ENCODE measurements around the gene RNF180. TPM values are rescaled to one million over a fixed set of nuclear protein-coding genes. Genes with fewer than 3 reads are reported as not detected.

RNF180 gene
- total and polyA plus RNA-seq, 2 of the 8 experiments (the other 6 are each of a cell fraction or from before 2014, with no cell fraction given) = 0.39 to 2.3 TPM

DNA sequence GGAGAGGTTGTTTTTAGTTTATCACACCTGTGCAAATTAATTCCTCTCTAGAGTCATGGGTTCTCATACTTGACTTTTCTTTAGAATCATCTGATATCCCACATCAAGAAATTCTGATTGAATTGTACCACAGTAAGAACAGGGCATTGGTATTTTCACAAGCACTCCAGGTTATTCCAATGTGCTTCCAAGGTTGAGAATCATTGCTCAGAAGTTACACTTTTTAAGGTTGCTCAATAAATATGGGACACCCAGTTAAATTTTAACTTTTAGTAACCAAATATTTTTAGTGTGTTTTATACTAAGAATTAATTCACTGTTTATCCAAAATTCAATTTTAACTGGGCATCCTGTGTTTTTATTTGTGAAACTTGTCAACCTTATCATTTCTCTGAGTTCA, 2.5 kb upstream of the RNF180 start:
- no peaks in the 10 kb centered on the region for H3K9me3 ChIP-seq (ENCODE audit: insufficient read depth in 2 of 2, low read depth in 1 of 2, low read length in 1 of 2)
- CTCF ChIA-PET (ENCODE audit: partially characterized antibody) = interaction anchor here (2.0 to 2.7 kb wide), 2 partner anchors 13 to 15 kb away, joined by 4 to 8 read pairs; no protein-coding TSS in a partner anchor
- TF ChIP-seq ASH2L (IDR thresholded peaks at IDR 0.05; ENCODE audit: low read length) (no peak), ATF2 (IDR thresholded peaks at IDR 0.05; ENCODE audit: low read length) (no peak), EP300 (IDR thresholded peaks at IDR 0.05; ENCODE audit: borderline replicate concordance in 1 of 2, low read depth in 2 of 2, low read length in 2 of 2) (no peak), POLR2AphosphoS5 (IDR thresholded peaks at IDR 0.05; ENCODE audit: low read depth, low read length) (no peak), TCF12 (IDR thresholded peaks at IDR 0.05; ENCODE audit: low read depth, low read length) (no peak), RFX5 (IDR thresholded peaks at IDR 0.05; ENCODE audit: borderline replicate concordance, low read depth, low read length) (no peak), SP4 (IDR thresholded peaks at IDR 0.05; ENCODE audit: low read length) (no peak), CBX5 (IDR thresholded peaks at IDR 0.05; ENCODE audit: low read depth, low read length) (no peak), SIRT6 (IDR thresholded peaks at IDR 0.05; ENCODE audit: low read length) (no peak), YY1 (IDR thresholded peaks at IDR 0.05; ENCODE audit: low read depth, low read length) (no peak), SP2 (IDR thresholded peaks at IDR 0.05; ENCODE audit: low read length) (no peak), FOSL1 (IDR thresholded peaks at IDR 0.05; ENCODE audit: insufficient read depth, low read depth, low read length) (no peak), RAD21 (IDR thresholded peaks at IDR 0.05 in 1 of 2, conservative IDR thresholded peaks at IDR 0.05 in 1 of 2; ENCODE audit: low read depth in 2 of 2, low read length in 2 of 2) (no peak), CTBP2 (IDR thresholded peaks at IDR 0.05; ENCODE audit: borderline replicate concordance, insufficient read depth, insufficient read length, low read length) (no peak)

More for the DNA sequence above, 2.5 kb upstream of the RNF180 start:
- no peak overlapping the region for H2AFZ ChIP-seq (ENCODE audit: low read length)
- no peak overlapping the region for H2BK20ac ChIP-seq (ENCODE audit: low read length)
- H3K36me3 ChIP-seq (ENCODE audit: control insufficient read depth in 2 of 4, insufficient read depth in 4 of 4, low read length in 3 of 4) = no peaks in the 10 kb centered on the region
- H4K8ac ChIP-seq (ENCODE audit: extremely low read depth, insufficient read depth, low read length) = no peak overlapping the region
- no peaks in the 10 kb centered on the region for H3K79me1 ChIP-seq (ENCODE audit: low read depth, low read length)
- DNase-seq (ENCODE audit: low read depth in 1 of 2, low spot score in 2 of 2) (no peak), FAIRE-seq (no peak)
- H3K56ac ChIP-seq (replicated peaks; ENCODE audit: insufficient read length, low read depth, low read length) = no peak overlapping the region
- peaks cover 3% of the 10 kb centered on the region; the same call in 1 of the 2 replicates for H3K23me2 ChIP-seq (ENCODE audit: low read depth, low read length)
- no peaks in the 10 kb centered on the region for H4K20me1 ChIP-seq (replicated peaks in 1 of 2; ENCODE audit: control insufficient read depth in 1 of 2, insufficient read depth in 2 of 2, low read length in 2 of 2)
- no peak overlapping the region for H2BK5ac ChIP-seq (ENCODE audit: low read depth, low read length)
- no peak overlapping the region for H3K27ac ChIP-seq (ENCODE audit: low read depth, low read length)
- no peaks in the 10 kb centered on the region for H3K79me2 ChIP-seq (ENCODE audit: control insufficient read depth in 1 of 2, insufficient read depth in 2 of 2, low read length in 2 of 2)
- POLR2A ChIA-PET (ENCODE audit: partially characterized antibody) = no interaction called here
- H2BK15ac ChIP-seq (ENCODE audit: low read length) = no peak overlapping the region
- H3K14ac ChIP-seq (ENCODE audit: insufficient read length) = no peak overlapping the region
- H4K5ac ChIP-seq (ENCODE audit: insufficient read length, low read depth, low read length) = no peak overlapping the region
- no peak overlapping the region for H3K9ac ChIP-seq (replicated peaks in 1 of 4; ENCODE audit: extremely low read depth in 1 of 4, low read depth in 3 of 4, low read length in 3 of 4)
- no peak overlapping the region for H3K4ac ChIP-seq (replicated peaks; ENCODE audit: insufficient read length, low read depth, low read length)
- H3K4me1 ChIP-seq (replicated peaks in 1 of 4; ENCODE audit: control insufficient read depth in 3 of 4, insufficient read depth in 4 of 4, low read length in 3 of 4) = no peaks in the 10 kb centered on the region; a peak in 2 of 7 replicates
- no peak overlapping the region for H4K91ac ChIP-seq (replicated peaks; ENCODE audit: insufficient read length, low read length)
- H3K4me3 ChIP-seq (ENCODE audit: extremely low read depth in 1 of 4, insufficient read depth in 2 of 4, low read depth in 3 of 4, low read length in 4 of 4) = no peak overlapping the region
- H3K27me3 ChIP-seq (replicated peaks in 1 of 4; ENCODE audit: control insufficient read depth in 3 of 4, extremely low read depth in 1 of 4, insufficient read depth in 3 of 4, low read length in 3 of 4) = peaks cover 0 to 7% (median 0%) of the 10 kb centered on the region in 4 experiments; a peak in 5 of 7 replicates
- H2AK5ac ChIP-seq (ENCODE audit: low read depth, low read length) = no peak overlapping the region
- H3K23ac ChIP-seq (ENCODE audit: insufficient read length) = no peak overlapping the region
- no peak overlapping the region for H3K4me2 ChIP-seq (ENCODE audit: insufficient read depth in 1 of 2, low read depth in 2 of 2, low read length in 2 of 2)
- H2BK120ac ChIP-seq (replicated peaks; ENCODE audit: low read depth, low read length) = no peak overlapping the region
- no peak overlapping the region for H3K18ac ChIP-seq (ENCODE audit: extremely low read depth, low read length)
- no peak overlapping the region for H2BK12ac ChIP-seq (ENCODE audit: low read depth, low read length)
